ENCODE measurements around the gene UNC119B. TPM values are rescaled to one million over a fixed set of nuclear protein-coding genes. Genes with fewer than 3 reads are reported as not detected.
A peak's percentile ranks its signal among the peaks of the same experiment; 100 is the strongest.

The UNC119B gene
- total RNA-seq, 1 experiment from 2014 or later = 33.8 TPM

DNA sequence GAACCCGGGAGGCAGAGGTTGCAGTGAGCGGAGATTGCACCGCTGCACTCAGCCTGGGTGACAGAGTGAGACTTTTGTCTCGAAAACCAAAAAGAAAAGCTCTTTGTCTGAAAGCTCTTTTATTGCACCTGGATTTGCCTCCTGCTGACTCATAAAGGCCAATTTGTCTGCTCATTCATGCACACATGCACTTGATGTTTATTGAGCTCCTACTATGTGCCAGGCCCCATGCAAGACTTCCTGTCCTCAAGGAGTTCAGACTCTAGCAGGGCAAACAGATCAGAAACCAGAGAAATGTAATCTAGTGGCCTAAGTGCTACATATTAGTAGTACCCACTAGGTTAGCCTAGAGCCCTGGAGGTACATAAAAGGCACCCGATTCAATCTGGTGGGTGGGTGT lies 39.6 kb upstream of the UNC119B start:
- peaks cover 3 to 25% of the 10 kb centered on the region in 2 experiments; a peak in 3 of 4 replicates for H3K4me1 ChIP-seq (ENCODE audit: control insufficient read depth in 1 of 2, insufficient read depth in 2 of 2, low read length in 2 of 2)
- H3K27me3 ChIP-seq (ENCODE audit: insufficient read depth, low read length) = no peaks in the 10 kb centered on the region
- ATAC-seq (peak; percentile 43), DNase-seq (ENCODE audit: low read depth, low spot score) (no peak)
- intact Hi-C loops (cut with micrococcal nuclease) = no loop called here
- TF ChIP-seq POLR2AphosphoS5 (IDR thresholded peaks at IDR 0.05; ENCODE audit: low read depth, low read length) = no peak
- TF ChIP-seq ZBTB33 (IDR thresholded peaks at IDR 0.05; ENCODE audit: extremely low read depth, insufficient replicate concordance, low read length) = no peak
- TF ChIP-seq SP1 (IDR thresholded peaks at IDR 0.05; ENCODE audit: low read depth) = 0 out of 2 replicates have a peak, but pooled peaks have one; percentile 7
- TF ChIP-seq SIN3A (IDR thresholded peaks at IDR 0.05; ENCODE audit: low read depth) = no peak
- TF ChIP-seq CBX3 (IDR thresholded peaks at IDR 0.05; ENCODE audit: low read depth) = peak; percentile 46; the same call in 1 of the 2 replicates
- TF ChIP-seq EZH2phosphoT487 (IDR thresholded peaks at IDR 0.05; ENCODE audit: borderline replicate concordance) = no peak
- no peak for TF ChIP-seq MAX (IDR thresholded peaks at IDR 0.05)
- no TSS peak for BruUV-seq (replicated peaks)
- ChIA-PET POLR2A (interaction anchor here (1.2 to 1.4 kb wide), 2 partner anchors 8 to 17 kb away, joined by 3 to 4 read pairs; no protein-coding TSS in a partner anchor), CTCF (interaction anchor here (1.2 kb wide), 1 partner anchor 22 kb away, joined by 3 read pairs; no protein-coding TSS in a partner anchor), RAD21 (ENCODE audit: low non-redundant PET in 1 of 2, low total read pairs in 2 of 2, uncharacterized antibody in 2 of 2, unreplicated experiment in 2 of 2) (no interaction called here)
- no peaks in the 10 kb centered on the region for H3K9me2 ChIP-seq (ENCODE audit: insufficient read depth)
- H3K9me3 ChIP-seq (ENCODE audit: control insufficient read depth in 1 of 2, insufficient read depth in 1 of 2, low read depth in 1 of 2, low read length in 2 of 2) = no peaks in the 10 kb centered on the region
- no peak overlapping the region for H3K4me3 ChIP-seq (replicated peaks in 1 of 2; ENCODE audit: low read depth in 1 of 2, low read length in 2 of 2)
- H3K9ac ChIP-seq (ENCODE audit: low read length) = no peak overlapping the region; the same call in 1 of the 2 replicates
- H3K36me3 ChIP-seq (ENCODE audit: control insufficient read depth in 1 of 2, insufficient read depth in 2 of 2, low read length in 2 of 2) = no peaks in the 10 kb centered on the region
- H3K4me2 ChIP-seq (ENCODE audit: low read length) = peak overlapping the region; percentile 40
- no peaks in the 10 kb centered on the region for H4K20me1 ChIP-seq (ENCODE audit: insufficient read depth)
- no peak overlapping the region for H3K27ac ChIP-seq (ENCODE audit: low read depth, low read length)
- H3K79me2 ChIP-seq (ENCODE audit: insufficient read depth, low read length) = no peaks in the 10 kb centered on the region
- H2AFZ ChIP-seq (ENCODE audit: low read depth, low read length, poor library complexity, severe bottlenecking) = no peak overlapping the region

Measured in HCT116 (cell line).